Endothelial cell of umbilical vein (primary cell): Measurements from ENCODE around the gene TLE4.

Source experiments
- EZH2 ChIP-seq: IDR thresholded peaks from 2 replicates; pipeline ENCODE4 v1.6.1; 2012; ENCODE audit warnings: borderline replicate concordance, low read depth, mild to moderate bottlenecking, moderate library complexity, low read length, inconsistent platforms; ENCODE audit not compliant: severe bottlenecking
- JUN ChIP-seq: IDR thresholded peaks from 2 replicates; pipeline ENCODE4 v1.6.1; 2011; ENCODE audit warnings: borderline replicate concordance, low read depth; ENCODE audit not compliant: insufficient read length, insufficient read depth
- POLR2A ChIP-seq: IDR thresholded peaks from 2 replicates; pipeline ENCODE4 v1.6.1; 2012; ENCODE audit warnings: low read depth, mild to moderate bottlenecking, control low read depth, low read length
- TF ChIP-seq, protein P1 (sequence below), 2 donors: IDR thresholded peaks; 1 replicate in 1 of 2; 2 replicates in 1 of 2; pipeline ENCODE4 v1.5.1; 2011; ENCODE audit warnings: low read length in 2 of 2, mild to moderate bottlenecking in 2 of 2, moderate library complexity in 2 of 2, control low read depth in 1 of 2, inconsistent platforms in 1 of 2, low read depth in 1 of 2; ENCODE audit not compliant: insufficient read depth in 1 of 2; ENCODE audit errors: extremely low read depth in 1 of 2

GRCh38 chr9:79617395-79617794, 45.6 kb downstream of the TLE4 start:
- TF ChIP-seq, protein P1, sequence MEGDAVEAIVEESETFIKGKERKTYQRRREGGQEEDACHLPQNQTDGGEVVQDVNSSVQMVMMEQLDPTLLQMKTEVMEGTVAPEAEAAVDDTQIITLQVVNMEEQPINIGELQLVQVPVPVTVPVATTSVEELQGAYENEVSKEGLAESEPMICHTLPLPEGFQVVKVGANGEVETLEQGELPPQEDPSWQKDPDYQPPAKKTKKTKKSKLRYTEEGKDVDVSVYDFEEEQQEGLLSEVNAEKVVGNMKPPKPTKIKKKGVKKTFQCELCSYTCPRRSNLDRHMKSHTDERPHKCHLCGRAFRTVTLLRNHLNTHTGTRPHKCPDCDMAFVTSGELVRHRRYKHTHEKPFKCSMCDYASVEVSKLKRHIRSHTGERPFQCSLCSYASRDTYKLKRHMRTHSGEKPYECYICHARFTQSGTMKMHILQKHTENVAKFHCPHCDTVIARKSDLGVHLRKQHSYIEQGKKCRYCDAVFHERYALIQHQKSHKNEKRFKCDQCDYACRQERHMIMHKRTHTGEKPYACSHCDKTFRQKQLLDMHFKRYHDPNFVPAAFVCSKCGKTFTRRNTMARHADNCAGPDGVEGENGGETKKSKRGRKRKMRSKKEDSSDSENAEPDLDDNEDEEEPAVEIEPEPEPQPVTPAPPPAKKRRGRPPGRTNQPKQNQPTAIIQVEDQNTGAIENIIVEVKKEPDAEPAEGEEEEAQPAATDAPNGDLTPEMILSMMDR (IDR thresholded peaks at IDR 0.05; ENCODE audit: extremely low read depth in 1 of 2, insufficient read depth in 1 of 2, low read depth in 1 of 2, low read length in 2 of 2), result no peak
- TF ChIP-seq POLR2A (no peak), JUN (no peak), EZH2 (no peak)
